HG02852 (cell line): ENCODE data around the gene NXF1.
A peak's percentile ranks its signal among the peaks of the same experiment; 100 is the strongest.
"Not testable (repeated sequence)": the region's sequence is repeated elsewhere in the genome, so short reads cannot be mapped to it uniquely, and the experiment has no call there.

Experiments used
- ATAC-seq: cut with Tn5 transposase; IDR thresholded peaks from one replicate; pipeline ENCODE4 v1.9.1; 2021; ENCODE audit warnings: mild to moderate bottlenecking, moderate library complexity; ENCODE audit not compliant: unreplicated experiment

Gene NXF1

GRCh38 chr11:62832336-62833234 is 27.3 kb upstream of the NXF1 start, which contains the start of gene TEX54:
Gene TEX54, minus strand, starts transcription at chr11:62832841.
- ATAC-seq, result peak; percentile 13

- peak; percentile 85 for ATAC-seq
These were observed 26.5 kb upstream of the NXF1 start, which contains the start of gene STX5 for GRCh38 chr11:62831520-62832335. Gene STX5, minus strand, starts transcription at chr11:62832051. Its CDS starts 808 bp downstream, at chr11:62831243.

GRCh38 chr11:62830904-62831519 is 25.8 kb upstream of the NXF1 start:
- ATAC-seq, result no peak

- not testable (repeated sequence) for ATAC-seq
These were observed 22.9 kb upstream of the NXF1 start for GRCh38 chr11:62828130-62828529.

- ATAC-seq, result no peak
These were observed 18.4 kb upstream of the NXF1 start for GRCh38 chr11:62823677-62824076.

- ATAC-seq, result no peak
These were observed 11.9 kb upstream of the NXF1 start for GRCh38 chr11:62817129-62817528.

- no peak for ATAC-seq
These were observed 11.3 kb upstream of the NXF1 start for GRCh38 chr11:62816557-62816956.

- no peak for ATAC-seq
These were observed 6.4 kb upstream of the NXF1 start for GRCh38 chr11:62811659-62812058.

GRCh38 chr11:62810748-62811147 is 5.5 kb upstream of the NXF1 start:
- ATAC-seq, result no peak

- no peak for ATAC-seq
These were observed 1.4 kb upstream of the NXF1 start for GRCh38 chr11:62806611-62807121.

GRCh38 chr11:62805961-62806441 is 761 bp upstream of the NXF1 start:
- ATAC-seq, result no peak

GRCh38 chr11:62804310-62805075 is 747 bp downstream of the NXF1 start:
- peak; percentile 25 for ATAC-seq

- ATAC-seq, result no peak
These were observed 4.2 kb downstream of the NXF1 start for GRCh38 chr11:62801071-62801470.

- ATAC-seq, result no peak
These were observed 5.8 kb downstream of the NXF1 start for GRCh38 chr11:62799486-62799885.

- ATAC-seq, result no peak
These were observed 9.0 kb downstream of the NXF1 start for GRCh38 chr11:62796281-62796680.

- ATAC-seq, result no peak
These were observed 11.0 kb downstream of the NXF1 start for GRCh38 chr11:62794201-62794775.

- ATAC-seq, result no peak
These were observed 13.1 kb downstream of the NXF1 start for GRCh38 chr11:62792202-62792575.

- ATAC-seq, result peak; percentile 63
These were observed 13.6 kb downstream of the NXF1 start, which contains the start of gene TMEM223 for GRCh38 chr11:62791501-62792201. Gene TMEM223, minus strand, starts transcription at chr11:62792006. Its CDS starts 12 bp downstream, at chr11:62791994.

GRCh38 chr11:62789576-62789975 is 15.7 kb downstream of the NXF1 start:
- ATAC-seq, result no peak
